NCI-H2196 (cell line): ENCODE results near the gene DCLK2.

Experiments used
- DNase-seq: peaks from one replicate; lab custom pipeline; 2025; ENCODE audit not compliant: unreplicated experiment; lab: John Stamatoyannopoulos, UW

Gene DCLK2

DNA sequence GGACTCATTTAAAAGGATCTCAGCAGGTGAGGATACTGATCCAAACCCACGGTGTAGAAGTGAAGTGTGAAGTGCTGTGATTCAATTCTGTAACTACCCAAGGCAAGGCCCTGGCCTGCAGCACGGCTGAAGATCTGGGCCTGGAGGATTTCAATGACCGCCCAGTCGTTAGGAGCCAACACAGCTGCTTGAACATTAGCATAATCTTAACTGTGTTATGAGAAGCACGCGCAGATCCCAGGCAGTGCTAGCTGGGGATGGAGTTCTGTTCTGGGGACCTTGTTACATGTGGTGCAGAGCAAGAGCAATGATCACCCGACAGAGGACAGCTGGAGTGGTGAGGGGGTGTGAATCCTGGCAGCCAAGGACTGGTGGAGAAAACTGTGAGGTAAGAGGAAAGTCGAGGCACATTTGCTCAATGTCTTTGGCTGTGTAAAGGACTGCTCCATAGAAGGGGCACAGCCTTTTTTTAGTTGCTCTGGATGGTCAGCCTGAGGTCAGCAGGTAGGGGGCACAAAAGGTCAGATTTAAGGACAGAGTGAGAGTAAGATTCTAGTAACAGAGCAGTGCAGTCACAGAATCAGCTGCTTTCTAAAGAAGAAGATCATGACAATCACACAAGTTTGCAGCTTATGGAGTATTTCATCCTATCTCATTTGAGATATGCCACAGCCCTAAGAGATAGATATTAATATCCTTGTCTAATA is 181.8 kb downstream of the DCLK2 start:
- no peak for DNase-seq

DNA sequence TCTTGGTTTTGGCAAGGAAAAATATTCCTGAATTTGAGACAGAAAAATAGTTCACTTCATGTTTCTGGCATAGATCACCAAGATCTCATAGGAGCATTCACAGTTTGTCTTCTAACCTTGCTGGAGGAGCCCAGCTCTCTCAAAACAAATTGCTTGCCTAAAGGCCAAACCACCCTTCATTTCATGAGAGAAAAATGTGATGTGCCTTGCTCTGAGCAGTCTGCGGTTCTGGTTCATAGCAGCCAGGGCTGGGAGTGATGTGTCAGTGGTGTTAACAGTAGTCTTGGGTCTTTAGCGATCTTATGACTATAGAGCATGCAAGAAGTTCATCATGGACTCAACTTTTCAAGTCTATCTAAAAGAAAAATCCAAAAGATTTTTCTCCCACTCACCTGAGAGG is 183.3 kb downstream of the DCLK2 start:
- DNase-seq = no peak

DNA sequence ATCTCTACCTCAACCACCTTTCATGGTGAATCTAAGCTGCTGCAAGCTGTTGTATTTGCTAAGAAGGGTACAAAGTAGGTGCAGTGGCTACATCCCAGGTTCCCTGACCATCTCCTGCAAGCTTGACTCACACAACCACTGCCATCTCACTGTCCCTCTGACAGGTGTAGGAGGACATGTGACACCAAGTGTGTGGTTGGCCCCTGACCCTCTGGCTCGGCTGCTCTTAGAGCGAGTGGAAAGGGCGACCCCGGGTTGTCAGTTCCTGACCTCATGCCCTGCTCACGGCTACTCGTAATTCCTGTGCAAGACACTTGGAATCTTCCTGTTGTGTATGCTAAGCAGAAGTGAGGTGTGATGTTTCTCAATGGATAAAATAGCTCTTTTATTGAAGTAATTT is 184.4 kb downstream of the DCLK2 start:
- DNase-seq = no peak

DNA sequence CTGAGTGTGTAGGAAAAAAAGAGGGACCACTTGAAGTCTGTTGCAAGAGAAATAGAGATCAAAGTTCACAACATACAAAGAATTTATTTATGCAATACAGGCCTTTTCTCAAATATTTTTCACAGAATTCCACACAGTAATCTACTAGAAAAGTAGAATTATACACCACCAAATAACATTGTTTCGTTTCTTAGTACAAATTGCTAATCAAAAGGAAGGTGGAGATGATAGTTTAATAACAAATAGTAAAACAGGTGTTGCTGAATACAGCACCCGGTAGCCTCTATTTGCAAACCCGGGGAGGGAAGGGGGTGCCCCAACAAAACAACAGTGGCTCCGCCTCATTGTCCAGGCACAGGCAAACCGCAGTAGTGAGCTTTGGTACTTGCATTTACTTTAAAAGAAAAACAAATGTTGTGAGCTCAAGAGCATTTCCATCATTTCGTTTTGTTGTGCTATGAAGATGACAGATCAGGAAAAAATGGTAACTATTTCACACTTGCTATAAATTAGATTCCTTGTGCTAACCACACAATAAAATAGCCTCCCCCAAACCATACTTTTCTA is 186.4 kb downstream of the DCLK2 start:
- no peak for DNase-seq

DNA sequence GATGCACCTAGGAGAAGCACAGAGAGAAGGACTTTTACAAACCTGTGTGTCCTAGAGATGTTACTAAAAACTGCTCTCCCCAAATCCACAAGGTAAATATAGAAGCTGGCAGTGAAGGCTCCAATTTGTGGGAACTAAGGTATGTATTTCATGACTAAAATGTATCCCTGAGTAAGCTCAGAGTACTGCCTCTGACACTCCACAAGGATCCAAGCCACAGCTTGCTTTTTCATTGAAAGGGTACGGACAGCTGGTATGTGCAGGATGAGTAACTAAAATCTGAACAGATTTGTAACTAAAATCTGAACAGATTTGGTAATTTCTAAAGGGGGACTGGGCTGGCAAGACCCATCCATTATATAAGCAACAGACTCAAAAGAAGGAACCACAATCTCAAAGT is 187.6 kb downstream of the DCLK2 start:
- DNase-seq = no peak

DNA sequence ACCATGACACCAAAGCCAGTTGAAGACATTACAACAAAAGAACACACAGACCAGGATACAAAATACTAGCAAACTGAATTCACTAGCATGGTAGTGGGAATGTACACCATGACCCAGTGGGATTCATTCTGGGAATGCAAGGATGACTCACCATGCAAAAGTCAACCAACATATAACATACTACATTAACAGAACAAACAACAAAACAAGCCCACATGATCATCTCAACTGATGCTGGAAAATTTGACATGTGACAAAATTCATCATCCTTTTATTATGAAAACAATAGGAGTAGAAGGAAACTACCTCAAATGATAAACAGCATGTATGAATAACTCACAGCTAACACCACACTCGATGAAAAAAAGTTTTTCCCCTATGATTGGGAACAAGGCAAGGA is 190.2 kb downstream of the DCLK2 start:
- no peak for DNase-seq

DNA sequence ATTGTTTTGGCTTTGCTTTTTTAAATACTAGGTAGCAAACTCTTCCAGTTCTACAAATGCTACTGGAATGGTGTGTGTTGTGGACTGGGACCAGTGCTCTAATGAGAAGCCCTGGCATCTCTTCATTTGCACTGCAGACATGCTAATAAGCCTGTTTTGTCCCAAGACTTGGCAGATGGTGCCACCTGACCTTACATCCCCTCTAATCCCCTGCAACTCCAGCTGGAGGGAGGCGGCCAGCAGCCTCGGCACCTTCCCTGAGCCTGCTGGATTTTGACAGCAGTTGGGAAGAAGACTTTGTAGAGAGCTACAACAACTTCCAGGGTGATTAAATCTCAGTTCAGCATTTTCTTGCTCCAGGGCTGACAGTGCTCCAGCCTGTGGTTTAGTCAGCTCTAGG is 200.0 kb downstream of the DCLK2 start:
- DNase-seq = no peak

DNA sequence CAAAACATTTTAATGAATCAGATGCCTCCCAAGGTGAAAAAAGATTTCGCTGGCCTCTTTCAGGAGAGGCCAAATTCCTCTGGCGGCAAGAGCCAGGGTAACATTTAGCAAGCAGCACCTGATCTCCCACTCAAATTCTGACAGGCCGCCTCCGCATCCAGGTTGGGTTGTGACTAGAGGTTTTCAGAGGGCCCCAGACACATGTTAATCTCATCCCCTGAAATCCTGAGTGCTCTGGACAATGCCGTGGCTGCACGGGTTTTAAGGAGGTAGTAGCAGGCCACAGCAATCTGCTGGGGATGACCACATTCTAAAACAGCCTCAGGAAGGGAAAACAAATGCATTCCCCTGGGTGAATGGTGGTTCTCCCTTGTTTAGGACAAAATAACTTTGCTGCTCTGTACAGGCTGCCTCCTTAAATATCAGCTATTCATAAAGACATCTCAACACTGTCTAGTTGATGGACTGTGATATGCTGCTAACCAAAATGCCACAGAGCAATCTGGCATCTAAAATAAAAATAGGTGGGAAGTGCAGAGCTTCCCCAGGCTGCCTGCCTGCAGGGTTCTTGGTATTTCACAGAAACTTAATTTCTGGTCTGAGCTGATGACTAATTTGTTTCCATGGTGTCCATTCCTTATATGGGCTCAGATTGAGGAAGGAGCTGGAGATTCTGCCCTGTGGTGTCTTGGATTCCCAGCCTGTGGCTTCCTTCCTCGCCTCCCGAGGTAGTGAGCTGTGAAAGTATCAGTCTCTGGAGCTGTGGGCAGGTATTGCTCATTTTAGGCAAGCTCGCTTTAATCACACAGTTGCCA is 202.0 kb downstream of the DCLK2 start:
- no peak for DNase-seq

DNA sequence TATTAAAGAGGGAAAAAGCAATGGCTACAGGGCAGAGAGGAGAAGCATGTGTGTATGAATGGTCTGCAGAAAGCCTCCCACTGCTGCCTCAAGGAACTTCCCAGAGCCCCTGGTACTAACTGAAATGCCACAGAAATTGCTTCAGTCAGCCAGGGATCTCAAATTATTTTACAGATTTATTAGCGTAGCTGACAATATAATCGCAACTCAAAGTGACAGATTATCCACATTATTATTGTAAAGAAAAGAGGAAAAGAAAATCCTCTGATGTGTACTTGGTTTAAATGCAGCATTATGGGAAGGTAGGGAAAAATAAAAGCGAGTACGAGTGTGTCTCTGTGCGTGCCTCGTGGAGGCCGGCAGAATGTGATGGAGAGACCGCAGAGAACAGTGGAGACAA is 202.7 kb downstream of the DCLK2 start:
- no peak for DNase-seq

DNA sequence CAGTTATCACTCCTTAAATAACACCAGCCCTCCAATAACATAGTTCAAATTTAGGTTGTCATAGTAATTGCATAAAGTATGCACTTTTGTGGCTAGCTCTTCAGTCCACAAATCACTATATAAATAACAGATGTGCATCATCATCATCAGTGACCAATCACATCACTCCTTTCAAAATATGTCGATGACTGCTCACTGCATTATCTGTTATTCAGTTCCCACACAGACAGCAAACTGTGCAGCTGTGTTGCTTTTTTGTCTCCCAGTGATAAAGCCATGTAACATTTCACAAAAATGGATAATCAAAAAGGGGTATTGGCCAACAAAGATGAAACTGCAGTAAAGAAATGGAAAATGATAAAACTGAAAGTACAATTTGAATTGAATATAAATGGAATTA is 205.4 kb downstream of the DCLK2 start:
- no peak for DNase-seq

DNA sequence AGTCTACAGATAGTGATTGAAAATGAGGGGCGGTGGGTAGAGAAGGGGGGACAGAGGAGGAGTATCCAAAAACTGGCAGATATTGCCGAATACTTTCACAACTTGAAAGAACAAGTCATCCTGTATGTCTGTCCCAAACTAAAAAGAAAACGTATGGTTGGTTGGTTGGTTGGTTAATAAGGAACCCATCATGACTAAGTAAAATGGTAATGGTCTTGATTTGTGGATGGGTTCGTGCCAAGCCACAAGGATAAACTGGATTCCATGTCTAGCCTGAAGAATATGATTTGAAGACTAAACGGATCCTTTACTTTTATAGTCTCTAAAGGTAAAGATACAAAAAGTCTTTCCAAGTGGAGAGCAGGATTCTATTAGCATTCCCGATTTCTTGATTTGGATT is 208.4 kb downstream of the DCLK2 start:
- no peak for DNase-seq

DNA sequence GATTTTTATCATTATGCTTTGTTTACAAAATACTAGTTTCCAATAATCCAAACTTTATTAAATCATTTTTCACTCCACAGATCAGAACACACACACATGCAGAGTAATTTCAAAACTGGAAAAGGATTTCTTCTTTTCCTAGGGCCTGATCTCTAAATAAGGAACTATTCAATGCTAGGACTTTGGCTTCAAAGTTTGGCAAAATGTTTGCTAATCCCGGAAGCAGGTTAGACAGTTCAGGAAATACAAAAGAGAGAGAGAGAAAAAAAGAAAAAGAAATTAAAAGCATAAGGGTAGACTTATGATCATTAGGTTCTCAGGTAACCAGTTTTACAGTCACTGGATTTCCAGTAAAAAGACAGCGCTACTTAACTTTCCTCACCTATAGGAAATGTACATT is 211.0 kb downstream of the DCLK2 start:
- no peak for DNase-seq

DNA sequence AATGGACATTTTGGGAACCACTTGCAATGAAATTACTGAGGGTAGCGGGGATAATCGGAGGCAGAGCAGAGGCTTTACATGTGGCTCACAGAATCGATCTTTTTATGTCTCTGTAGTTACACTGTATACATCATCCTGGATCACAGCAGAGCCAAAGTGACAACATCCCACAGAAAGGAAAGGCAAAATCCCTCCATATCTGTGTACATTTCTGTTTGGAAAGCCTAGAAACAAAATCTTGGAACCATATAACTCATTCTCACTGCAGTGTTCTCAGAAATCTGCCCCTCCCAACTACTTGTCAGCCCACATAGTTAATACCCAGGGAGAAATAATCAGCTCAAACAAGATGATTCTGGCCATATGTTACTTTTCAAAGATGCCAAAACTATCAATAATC is 211.6 kb downstream of the DCLK2 start:
- no peak for DNase-seq

DNA sequence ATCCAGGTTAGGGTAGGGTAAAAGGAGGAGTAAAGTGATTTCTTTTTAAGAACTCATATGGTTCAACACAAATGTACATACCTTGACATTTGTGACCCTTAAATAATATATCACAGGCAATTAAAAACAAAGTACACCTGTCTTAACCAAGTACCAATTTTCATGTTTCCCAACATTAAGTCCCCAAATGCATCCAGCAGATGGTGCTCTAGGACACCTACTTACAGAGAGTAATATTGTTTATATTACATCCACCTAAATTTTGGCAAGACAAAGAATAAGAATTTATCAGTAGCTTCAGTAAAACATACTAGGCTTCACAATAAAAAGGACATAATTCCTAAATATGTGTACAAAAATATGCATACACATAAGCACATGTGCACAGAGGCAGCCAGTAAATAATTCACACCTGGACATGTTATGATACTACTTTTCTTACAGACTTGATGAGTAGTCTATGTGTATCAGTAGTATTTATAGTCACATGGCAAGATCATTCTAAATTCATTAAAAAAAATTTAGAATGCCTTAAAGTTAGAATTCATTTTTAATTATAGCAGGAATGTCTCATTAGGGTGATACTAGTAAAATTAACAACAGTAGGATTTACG is 219.7 kb downstream of the DCLK2 start:
- peak; percentile 58 for DNase-seq

DNA sequence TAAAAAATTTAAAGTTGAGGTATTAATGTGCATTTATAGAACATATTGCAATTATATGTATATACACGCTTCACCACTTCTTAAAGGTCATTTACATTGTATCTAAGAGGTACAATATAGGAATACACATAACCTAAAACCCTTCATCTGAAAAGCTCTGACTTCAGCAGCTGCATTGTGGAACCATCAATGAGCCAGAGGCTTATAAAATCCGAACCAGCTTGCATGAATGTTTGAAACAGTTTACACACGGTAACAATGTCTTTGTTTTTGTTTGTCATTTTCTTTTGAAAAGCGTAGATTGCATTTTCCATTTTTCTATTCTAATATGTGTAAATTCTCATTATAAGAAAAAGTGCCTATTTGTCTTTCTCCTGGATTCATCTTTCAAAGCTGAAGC is 221.6 kb downstream of the DCLK2 start:
- DNase-seq = no peak

DNA sequence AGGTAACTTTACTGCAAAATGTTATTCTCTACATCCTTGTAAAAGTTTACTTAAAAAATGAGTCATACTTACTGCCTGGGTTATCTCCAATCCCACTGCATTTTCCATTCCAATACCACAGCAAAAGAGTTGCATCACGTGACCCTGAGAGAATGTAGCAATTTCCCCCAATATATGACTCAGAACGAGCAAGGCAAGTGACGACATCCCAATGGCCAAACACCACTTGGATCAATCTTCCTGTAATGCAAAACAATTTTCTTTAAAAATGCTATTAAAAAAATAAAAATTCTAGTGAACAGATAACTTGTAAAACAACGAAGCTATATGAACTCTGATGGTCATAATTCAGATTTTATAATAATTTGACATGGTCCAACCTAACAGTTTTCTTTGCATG is 224.3 kb downstream of the DCLK2 start:
- DNase-seq = no peak

DNA sequence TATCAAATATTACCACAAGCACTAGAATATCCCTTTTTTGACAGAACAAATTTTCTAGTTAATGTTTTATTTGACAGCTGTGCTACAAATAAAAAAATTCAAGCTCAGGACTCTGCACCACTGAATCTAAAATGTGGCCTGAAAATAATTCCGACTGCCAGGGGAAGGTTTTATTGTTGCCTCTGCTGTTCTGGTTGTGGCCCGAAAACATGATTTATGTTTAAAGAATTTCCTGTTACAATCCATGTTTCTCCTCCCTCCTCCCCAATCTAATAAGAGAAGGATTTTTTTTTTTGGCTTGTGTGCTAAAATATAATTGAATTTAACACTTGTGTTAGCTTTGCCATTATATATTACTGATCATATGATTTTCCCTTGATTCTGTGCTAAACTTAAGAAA is 227.8 kb downstream of the DCLK2 start:
- no peak for DNase-seq

DNA sequence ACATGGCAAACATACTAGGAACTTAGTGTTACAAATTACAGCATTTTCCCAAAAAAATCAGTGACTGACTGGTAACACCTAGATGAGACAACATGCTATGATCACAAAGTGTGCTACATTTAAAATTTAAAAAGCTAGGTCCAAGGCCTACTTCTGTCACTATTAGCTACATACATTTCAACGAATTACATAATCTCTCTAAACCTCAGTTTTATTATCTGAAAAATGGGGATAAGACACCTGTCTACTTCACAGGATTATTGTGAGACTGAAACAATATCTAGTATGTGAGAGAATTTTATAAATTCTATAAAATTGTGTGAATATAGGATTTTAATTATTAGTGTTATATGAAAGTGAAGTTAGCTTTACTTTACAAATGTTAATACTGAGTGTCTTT is 228.5 kb downstream of the DCLK2 start:
- DNase-seq = no peak
